DND-41 (cell line): ENCODE measurements around the gene FAM153A.
"Not testable (repeated sequence)": the region's sequence is repeated elsewhere in the genome, so short reads cannot be mapped to it uniquely, and the experiment has no call there.

Experiments
- EZH2 ChIP-seq: IDR thresholded peaks from 3 replicates; pipeline ENCODE4 v1.6.1; 2012; ENCODE audit warnings: borderline replicate concordance, low read depth, mild to moderate bottlenecking, moderate library complexity, low read length, inconsistent platforms; ENCODE audit not compliant: severe bottlenecking
- TF ChIP-seq, protein P1 (sequence below): IDR thresholded peaks from 2 replicates; pipeline ENCODE4 v1.5.1; 2012; ENCODE audit warnings: borderline replicate concordance, low read length, moderate library complexity, mild to moderate bottlenecking; ENCODE audit not compliant: poor library complexity, severe bottlenecking; ENCODE audit errors: extremely low read depth

DNA sequence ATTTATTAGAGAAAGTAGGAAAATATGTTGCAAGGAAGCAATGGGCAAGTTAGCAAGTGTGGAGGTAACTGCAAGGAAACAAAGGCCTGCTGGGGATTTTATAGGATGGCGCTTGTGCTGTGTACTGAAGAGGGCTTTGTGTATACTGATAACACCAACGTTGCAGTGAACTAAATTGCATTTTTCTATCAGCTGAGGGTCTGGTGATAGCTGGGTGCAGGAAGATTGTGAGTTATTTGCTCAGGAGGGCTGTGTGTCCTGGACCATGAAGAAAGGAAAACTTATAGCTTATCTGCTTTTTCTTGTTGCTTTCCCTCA, 88.2 kb downstream of the FAM153A start:
- TF ChIP-seq, protein P1, sequence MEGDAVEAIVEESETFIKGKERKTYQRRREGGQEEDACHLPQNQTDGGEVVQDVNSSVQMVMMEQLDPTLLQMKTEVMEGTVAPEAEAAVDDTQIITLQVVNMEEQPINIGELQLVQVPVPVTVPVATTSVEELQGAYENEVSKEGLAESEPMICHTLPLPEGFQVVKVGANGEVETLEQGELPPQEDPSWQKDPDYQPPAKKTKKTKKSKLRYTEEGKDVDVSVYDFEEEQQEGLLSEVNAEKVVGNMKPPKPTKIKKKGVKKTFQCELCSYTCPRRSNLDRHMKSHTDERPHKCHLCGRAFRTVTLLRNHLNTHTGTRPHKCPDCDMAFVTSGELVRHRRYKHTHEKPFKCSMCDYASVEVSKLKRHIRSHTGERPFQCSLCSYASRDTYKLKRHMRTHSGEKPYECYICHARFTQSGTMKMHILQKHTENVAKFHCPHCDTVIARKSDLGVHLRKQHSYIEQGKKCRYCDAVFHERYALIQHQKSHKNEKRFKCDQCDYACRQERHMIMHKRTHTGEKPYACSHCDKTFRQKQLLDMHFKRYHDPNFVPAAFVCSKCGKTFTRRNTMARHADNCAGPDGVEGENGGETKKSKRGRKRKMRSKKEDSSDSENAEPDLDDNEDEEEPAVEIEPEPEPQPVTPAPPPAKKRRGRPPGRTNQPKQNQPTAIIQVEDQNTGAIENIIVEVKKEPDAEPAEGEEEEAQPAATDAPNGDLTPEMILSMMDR: not testable (repeated sequence)
- TF ChIP-seq EZH2: not testable (repeated sequence)
